ENCODE measurements around the gene LYRM4. TPM values are rescaled to one million over a fixed set of nuclear protein-coding genes. Genes with fewer than 3 reads are reported as not detected.

Gene LYRM4
- total and polyA plus RNA-seq, 2 donors (not counting 1 experiment from before 2014, with no cell fraction given), result 14.5 to 31.9 TPM

- no peaks in the 10 kb centered on the region for H3K9me3 ChIP-seq (ENCODE audit: control insufficient read depth, insufficient read depth, low read depth, low read length)
- no peak overlapping the region for H3K4me3 ChIP-seq (replicated peaks in 1 of 4; ENCODE audit: control extremely low read depth in 1 of 4, insufficient read depth in 1 of 4, low read depth in 3 of 4, low read length in 4 of 4)
- H3K9ac ChIP-seq (ENCODE audit: insufficient read depth, low read length), result no peak overlapping the region
- H4K20me1 ChIP-seq (ENCODE audit: control insufficient read depth, extremely low read depth, insufficient read depth, low read length), result no peaks in the 10 kb centered on the region
- H3K27me3 ChIP-seq (ENCODE audit: control insufficient read depth, insufficient read depth, low read length), result no peaks in the 10 kb centered on the region
- H3K4me1 ChIP-seq (ENCODE audit: control insufficient read depth, extremely low read depth, insufficient read depth, low read length), result no peaks in the 10 kb centered on the region
- no peak for DNase-seq (ENCODE audit: low read depth in 2 of 2)
- no peak overlapping the region for H3K4me2 ChIP-seq (ENCODE audit: extremely low read depth, insufficient read depth, low read length)
- H3K79me2 ChIP-seq (ENCODE audit: control insufficient read depth, insufficient read depth, low read length), result no peaks in the 10 kb centered on the region
- no peak overlapping the region for H3K27ac ChIP-seq (ENCODE audit: insufficient read depth, low read length)
- H2AFZ ChIP-seq (ENCODE audit: low read length), result no peak overlapping the region
- no peak for TF ChIP-seq EZH2 (IDR thresholded peaks at IDR 0.05; ENCODE audit: low read length, missing control alignments)
- H3K36me3 ChIP-seq (ENCODE audit: control insufficient read depth, insufficient read depth, low read length), result no peaks in the 10 kb centered on the region
Measured at GRCh38 chr6:5274231-5274630, 13.5 kb upstream of the LYRM4 start.

DNA sequence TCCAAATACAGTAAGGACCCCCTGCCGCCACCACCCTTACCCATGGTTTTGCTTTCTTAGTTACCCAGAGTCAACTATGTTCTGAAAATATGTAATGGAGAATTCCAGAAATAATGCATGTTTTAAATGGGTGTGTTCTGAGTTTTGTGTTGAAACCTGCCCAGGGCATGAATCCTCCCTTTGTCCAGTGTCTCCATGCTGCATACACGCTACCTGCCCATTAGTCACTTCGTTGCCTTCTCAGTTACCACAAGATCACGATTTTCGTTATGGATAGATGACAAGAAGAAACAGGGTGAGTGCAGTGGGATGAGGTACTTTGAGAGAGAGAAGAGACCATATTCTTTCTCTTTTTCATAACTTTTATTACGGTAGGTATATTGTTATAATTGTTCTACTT, 11.2 kb upstream of the LYRM4 start:
- Histone ChIP-seq H3K79me2 (ENCODE audit: control insufficient read depth, insufficient read depth, low read length) (no peaks in the 10 kb centered on the region), H3K4me3 (replicated peaks in 1 of 4; ENCODE audit: control extremely low read depth in 1 of 4, insufficient read depth in 1 of 4, low read depth in 3 of 4, low read length in 4 of 4) (no peak overlapping the region), H3K27me3 (ENCODE audit: control insufficient read depth, insufficient read depth, low read length) (no peaks in the 10 kb centered on the region), H2AFZ (ENCODE audit: low read length) (no peak overlapping the region), H3K9ac (ENCODE audit: insufficient read depth, low read length) (no peak overlapping the region), H3K4me1 (ENCODE audit: control insufficient read depth, extremely low read depth, insufficient read depth, low read length) (no peaks in the 10 kb centered on the region), H3K9me3 (ENCODE audit: control insufficient read depth, insufficient read depth, low read depth, low read length) (no peaks in the 10 kb centered on the region), H3K4me2 (ENCODE audit: extremely low read depth, insufficient read depth, low read length) (no peak overlapping the region), H3K36me3 (ENCODE audit: control insufficient read depth, insufficient read depth, low read length) (no peaks in the 10 kb centered on the region), H4K20me1 (ENCODE audit: control insufficient read depth, extremely low read depth, insufficient read depth, low read length) (no peaks in the 10 kb centered on the region), H3K27ac (ENCODE audit: insufficient read depth, low read length) (no peak overlapping the region)
- TF ChIP-seq CTCF (conservative IDR thresholded peaks at IDR 0.05 in 1 of 2, IDR thresholded peaks at IDR 0.05 in 1 of 2; ENCODE audit: low read depth in 1 of 2, low read length in 2 of 2) (no peak), EZH2 (IDR thresholded peaks at IDR 0.05; ENCODE audit: low read length, missing control alignments) (no peak)
- DNase-seq (ENCODE audit: low read depth in 2 of 2), result no peak

- H3K27me3 ChIP-seq (ENCODE audit: control insufficient read depth, insufficient read depth, low read length), result no peaks in the 10 kb centered on the region
- no peaks in the 10 kb centered on the region for H3K36me3 ChIP-seq (ENCODE audit: control insufficient read depth, insufficient read depth, low read length)
- H3K27ac ChIP-seq (ENCODE audit: insufficient read depth, low read length), result no peak overlapping the region
- no peak overlapping the region for H3K4me2 ChIP-seq (ENCODE audit: extremely low read depth, insufficient read depth, low read length)
- H3K79me2 ChIP-seq (ENCODE audit: control insufficient read depth, insufficient read depth, low read length), result no peaks in the 10 kb centered on the region
- H3K4me3 ChIP-seq (replicated peaks in 1 of 4; ENCODE audit: control extremely low read depth in 1 of 4, insufficient read depth in 1 of 4, low read depth in 3 of 4, low read length in 4 of 4), result no peak overlapping the region
- H3K4me1 ChIP-seq (ENCODE audit: control insufficient read depth, extremely low read depth, insufficient read depth, low read length), result no peaks in the 10 kb centered on the region
- no peak for DNase-seq (ENCODE audit: low read depth in 2 of 2)
- no peak overlapping the region for H2AFZ ChIP-seq (ENCODE audit: low read length)
- no peaks in the 10 kb centered on the region for H3K9me3 ChIP-seq (ENCODE audit: control insufficient read depth, insufficient read depth, low read depth, low read length)
- TF ChIP-seq EZH2 (IDR thresholded peaks at IDR 0.05; ENCODE audit: low read length, missing control alignments), result no peak
- no peak for TF ChIP-seq CTCF (conservative IDR thresholded peaks at IDR 0.05 in 1 of 2, IDR thresholded peaks at IDR 0.05 in 1 of 2; ENCODE audit: low read depth in 1 of 2, low read length in 2 of 2)
- H4K20me1 ChIP-seq (ENCODE audit: control insufficient read depth, extremely low read depth, insufficient read depth, low read length), result no peaks in the 10 kb centered on the region
- no peak overlapping the region for H3K9ac ChIP-seq (ENCODE audit: insufficient read depth, low read length)
Measured at GRCh38 chr6:5270093-5270680, 9.4 kb upstream of the LYRM4 start.
